Measurements from ENCODE around the gene USH1C. TPM values are rescaled to one million over a fixed set of nuclear protein-coding genes. Genes with fewer than 3 reads are reported as not detected.

The USH1C gene
- total RNA-seq, 1 experiment from 2014 or later: not detected

DNA sequence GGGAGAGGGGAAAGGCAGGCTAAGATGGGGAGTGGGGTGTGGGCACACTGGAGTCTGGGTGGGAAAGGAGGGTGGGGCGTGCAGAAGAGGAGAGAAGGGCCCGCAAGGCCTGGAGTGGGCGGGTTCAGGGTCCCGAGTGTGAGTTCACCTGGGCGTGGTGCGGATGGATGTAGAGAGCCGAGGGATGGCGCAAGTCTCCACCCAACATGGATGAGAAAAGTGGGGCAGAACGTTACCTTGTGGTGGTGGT lies 67.2 kb downstream of the USH1C start:
- no peak for DNase-seq (ENCODE audit: low read depth)

DNA sequence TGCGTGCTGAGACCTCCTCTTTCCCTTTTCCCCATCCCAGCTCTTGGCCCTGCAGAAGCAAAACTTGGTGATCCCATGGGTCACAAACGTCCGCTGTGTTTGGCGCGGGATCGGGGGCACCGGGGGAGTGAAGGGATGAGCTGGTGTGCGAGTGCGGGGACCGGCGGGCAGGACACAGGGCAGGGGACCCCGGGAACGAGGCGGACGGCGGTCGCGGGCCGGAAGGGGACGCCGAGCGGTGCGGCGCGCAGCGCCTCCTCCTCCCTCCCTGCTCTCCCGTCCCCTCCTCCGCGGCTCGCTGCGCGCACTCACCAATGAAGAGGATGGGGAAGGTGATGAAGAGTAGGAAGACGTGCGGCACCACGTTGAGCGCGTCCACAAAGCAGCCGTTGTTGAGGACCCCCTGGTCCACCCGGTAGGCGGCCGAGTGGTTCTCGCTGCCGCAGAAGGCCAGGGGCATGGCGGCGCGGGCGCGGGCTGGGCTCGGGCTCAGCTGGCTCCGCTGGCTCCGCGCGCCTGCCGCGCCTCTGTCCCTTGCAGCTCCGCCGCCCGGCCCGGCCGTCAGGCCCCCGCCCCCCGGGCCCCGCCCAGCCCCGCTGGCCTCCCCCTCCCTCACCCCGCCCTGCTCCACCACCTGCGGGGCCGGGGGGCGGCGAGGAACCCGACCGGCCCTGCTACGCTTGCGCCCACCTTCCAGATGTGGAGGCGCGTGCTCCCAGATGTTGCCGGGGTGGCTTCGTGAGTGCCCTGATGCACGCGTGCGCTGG lies 67.7 kb downstream of the USH1C start, which contains the start of gene ABCC8:
TSS of gene ABCC8 (minus strand) at position 529 of the 767 bp plus-strand sequence. CDS start at position 460, 69 bp downstream.
- no peak for DNase-seq (ENCODE audit: low read depth)

DNA sequence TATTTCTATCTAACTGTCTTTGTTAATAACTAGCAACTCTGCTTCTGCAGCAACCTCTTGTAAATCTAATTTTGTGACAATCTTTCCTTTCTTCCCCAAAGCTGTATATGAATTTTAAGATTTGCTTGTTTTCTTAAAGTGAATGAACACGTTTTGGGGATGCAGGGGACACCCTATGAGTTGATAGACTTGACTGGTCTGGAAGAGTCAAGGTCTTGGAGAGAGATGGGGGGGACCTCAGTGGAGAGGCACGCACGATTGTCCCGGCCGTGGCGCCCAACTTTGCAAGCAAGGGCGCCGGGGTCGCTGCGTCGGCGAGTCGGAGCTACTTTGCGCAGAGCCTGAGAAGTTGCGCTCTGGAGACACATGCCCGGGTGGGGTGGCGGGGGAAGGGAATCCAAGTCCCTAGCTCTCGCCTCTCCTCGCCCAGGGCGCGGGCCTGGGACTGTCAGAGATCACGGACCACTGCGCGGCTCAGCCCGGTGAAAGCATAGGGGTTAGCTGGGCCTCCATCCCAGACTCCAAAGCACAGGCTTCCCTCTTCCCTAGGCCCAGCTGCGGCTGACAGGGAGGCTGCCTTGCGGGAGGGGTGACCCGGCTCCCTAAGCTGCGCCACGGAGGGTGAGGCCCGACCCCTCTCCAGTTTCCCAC lies 68.4 kb downstream of the USH1C start:
- DNase-seq (ENCODE audit: low read depth): no peak

DNA sequence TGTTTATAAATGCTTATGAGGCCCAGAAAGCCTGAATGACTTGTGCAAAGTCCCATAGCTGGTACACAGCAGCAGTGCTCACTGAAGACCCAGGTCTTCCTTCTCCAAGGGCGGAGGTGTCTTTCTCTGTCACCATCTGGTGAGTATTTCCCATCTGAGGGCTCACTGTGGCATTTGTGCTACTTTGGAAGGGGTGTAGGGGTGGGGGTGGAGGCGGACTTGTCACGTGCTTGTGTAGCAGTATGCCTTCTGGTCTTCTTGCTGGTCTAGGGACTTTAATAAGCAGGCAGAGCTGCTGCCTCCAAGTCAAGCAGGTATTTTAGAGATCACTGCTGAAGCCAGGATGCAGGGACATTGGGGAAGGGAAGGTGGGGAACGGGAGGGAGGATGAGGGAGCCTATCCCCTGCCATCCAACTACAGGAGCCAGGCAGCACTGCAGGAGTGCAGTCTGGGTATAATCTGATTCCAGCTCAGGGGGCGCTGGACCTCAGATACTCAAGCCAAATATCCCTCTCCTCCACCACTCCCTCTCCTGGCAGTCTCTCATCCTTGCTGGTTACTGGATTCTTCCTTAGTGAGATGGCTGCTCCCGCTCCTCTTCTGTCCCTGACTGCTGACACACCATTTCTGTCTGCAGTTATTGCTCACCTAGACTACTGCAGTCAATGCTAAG lies 71.0 kb downstream of the USH1C start:
- DNase-seq (ENCODE audit: low read depth): peak; percentile 19

DNA sequence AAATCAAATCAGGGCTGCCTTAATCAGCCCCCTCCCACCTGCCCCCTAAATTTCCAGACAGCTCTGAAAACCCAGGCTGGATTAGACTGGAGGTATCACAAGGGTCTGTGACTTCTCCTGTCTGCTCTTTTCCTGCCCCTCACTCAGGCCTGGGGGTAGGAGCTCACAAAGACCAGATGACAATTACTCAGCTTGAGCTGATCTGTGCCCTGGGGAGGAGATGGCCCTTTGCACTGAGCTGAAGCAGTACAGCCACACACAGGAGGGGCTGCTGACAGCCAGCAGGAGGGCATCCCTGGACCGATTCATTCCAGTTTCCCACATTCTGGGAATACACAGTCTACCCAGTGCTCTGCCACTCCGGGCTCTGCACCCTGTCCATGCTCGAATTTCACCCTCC lies 71.7 kb downstream of the USH1C start:
- DNase-seq (ENCODE audit: low read depth): no peak

DNA sequence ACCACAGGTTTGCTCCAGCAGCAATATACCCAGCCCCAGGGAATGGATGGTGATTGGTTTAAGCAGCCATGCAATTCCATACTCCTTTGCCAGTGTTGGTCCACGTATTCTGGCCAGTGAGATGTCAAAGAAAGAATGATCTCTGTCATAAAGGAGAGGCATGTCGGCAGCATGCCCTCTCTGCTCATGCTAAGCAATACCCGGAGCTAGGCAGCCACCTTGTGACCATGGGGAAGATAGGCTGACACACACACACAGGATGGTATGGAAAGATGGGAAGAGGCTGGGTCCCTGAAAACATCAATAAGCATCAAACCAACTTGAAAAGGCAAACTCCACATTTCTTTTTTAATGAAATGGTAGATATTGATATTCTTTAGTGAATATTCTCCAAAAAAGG lies 72.7 kb downstream of the USH1C start:
- peak; percentile 1 for DNase-seq (ENCODE audit: low read depth)

DNA sequence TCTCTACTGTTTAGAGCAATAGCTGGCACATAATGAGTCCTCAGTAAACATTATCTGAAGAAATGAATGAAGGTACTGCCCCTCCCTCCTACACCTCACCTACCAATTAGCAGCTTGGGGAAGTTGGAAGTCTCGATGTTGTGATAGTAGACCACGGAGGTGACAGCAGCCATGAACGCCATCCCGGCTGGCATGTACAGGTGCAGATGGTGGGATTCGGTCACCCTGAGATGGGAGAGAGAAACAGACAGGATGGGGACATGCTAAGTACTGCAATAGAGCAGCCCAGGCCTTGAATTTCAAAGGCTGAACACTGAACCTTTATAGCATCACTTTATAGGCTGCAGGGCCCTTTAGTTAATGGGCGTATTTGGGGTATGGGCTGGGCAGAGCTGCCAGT lies 74.2 kb downstream of the USH1C start:
- no peak for DNase-seq (ENCODE audit: low read depth)

DNA sequence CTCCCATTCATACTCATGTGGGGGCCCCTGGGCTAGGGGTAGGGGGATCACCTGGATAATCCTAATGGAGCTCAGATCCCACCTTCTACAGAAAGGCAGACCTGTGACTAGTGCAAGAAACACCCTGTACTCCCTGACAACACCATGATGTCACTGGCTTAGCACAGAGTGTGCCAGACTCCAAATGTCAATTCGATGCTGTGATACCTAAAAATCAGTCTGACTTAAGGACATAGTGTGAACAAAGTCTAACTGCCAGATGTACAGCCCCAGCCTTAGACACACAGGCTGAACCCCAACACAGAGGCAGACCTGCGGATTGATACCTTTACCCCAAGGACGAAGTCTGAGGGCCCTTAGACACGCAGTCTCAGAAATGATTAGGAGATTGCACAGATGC lies 76.1 kb downstream of the USH1C start:
- DNase-seq (ENCODE audit: low read depth): no peak

DNA sequence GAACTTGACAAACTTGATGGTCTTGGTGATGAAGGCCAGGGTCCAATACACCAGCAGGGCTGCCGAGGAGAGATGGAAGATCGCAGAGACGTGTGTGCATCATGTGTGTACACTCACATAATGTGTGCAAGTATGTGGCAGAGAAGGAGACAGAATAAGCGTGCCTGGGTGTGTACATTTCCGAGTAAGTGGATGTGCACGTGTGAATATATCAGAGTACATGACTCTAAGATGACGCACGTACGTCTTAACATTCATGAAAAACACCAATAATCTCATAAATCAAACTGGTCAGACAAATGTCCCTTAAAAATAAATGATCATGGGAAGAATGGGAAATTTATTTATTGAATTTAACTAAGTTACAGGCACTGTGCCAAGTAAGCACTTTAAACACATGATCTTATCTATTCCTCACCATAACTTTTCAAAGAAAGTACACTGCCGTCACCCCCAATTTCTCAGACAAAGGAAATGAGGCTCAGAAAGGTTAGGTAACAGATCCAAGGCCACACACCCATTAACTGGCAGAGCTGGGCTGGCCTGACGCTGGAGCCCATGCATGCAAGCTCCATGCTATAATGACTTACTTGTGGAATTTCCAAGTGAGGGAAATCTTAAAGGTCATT lies 80.6 kb downstream of the USH1C start:
- no peak for DNase-seq (ENCODE audit: low read depth)

DNA sequence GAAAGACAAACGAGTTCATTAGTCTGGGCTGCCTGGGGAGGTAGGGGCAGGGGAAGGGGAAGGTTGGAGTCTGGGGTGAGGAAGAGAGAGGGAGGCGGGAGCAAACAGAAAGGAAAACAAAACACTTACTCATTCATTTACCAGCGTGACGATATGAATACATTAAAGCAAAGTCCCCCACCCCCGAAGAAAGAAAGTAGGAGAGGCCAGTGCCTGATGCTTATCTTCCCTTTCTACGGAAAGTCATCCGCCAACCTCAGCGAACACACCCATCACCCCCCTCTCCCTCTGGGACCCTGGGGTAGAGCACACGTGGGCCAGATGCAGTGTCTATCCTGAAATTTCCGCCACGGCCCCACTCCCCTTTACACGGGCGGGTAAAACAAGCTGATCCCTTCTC lies 81.3 kb downstream of the USH1C start:
- no peak for DNase-seq (ENCODE audit: low read depth)

DNA sequence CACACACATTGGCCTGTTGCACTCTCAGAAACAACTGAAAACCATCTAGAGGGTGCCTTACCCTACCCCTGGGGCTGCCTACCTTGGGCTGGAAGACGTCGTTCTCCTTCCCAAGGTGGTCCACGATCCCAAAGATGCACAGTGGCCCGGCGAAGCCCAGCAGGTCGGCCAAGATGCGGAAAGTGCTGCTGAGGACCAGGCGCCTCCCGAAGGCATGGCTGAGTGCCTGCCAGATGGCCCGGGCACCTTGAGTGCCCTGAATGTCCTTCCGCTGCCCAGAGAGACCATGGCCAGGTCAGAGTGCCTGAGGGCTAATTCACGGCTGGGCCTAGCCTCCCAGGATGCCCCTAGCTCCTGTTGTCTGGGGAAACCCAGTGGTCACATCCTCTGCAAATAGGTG lies 83.8 kb downstream of the USH1C start:
- no peak for DNase-seq (ENCODE audit: low read depth)

DNA sequence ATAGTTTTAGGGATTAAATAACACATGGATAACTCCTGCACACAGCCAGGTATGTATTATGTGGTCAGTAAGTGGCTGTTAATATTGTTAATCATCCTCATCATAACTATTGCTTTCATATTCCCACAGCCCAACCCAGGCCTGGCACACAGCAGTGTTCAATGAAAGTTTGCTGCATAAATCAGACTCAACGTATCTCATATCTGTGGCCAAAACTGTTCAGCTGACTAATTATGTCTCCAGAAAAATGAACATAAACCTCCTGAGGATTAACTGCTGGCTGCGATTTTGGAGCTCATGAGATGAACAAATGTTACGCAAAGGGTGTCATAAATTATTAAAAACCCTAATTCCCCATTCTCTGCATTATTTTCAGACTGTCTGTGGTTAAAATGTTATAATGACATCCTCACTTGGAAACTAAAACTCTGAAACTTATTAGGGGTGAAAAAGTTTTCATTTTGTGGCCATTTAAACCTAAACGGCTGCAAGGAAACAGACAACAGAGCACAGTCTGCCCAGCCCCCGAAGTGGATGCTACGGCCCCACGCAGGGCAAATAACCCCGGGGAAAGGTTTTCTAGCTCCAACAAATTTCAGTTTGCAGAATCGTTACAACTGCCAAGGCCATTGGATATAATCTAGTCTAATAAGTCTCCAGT lies 84.8 kb downstream of the USH1C start:
- no peak for DNase-seq (ENCODE audit: low read depth)

DNA sequence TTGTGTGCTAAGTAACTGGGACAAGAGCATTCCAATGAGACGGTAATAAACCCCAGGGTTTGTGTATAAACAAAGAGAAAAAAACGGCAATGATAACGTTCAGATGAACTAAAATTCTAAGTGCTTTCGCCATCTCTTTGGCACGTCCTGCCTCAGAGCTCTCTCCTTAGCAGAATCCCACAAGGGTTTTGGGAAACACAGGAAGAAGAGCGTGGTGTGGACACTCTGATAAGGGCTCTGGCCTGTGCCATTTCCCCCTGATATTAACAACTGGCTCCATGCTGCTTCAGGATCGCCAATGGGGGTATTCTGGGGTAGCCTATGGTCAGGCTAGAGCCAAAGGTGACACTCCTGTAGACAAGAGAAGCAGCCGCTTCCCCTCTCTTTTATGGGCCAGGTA lies 85.9 kb downstream of the USH1C start:
- DNase-seq (ENCODE audit: low read depth): no peak

DNA sequence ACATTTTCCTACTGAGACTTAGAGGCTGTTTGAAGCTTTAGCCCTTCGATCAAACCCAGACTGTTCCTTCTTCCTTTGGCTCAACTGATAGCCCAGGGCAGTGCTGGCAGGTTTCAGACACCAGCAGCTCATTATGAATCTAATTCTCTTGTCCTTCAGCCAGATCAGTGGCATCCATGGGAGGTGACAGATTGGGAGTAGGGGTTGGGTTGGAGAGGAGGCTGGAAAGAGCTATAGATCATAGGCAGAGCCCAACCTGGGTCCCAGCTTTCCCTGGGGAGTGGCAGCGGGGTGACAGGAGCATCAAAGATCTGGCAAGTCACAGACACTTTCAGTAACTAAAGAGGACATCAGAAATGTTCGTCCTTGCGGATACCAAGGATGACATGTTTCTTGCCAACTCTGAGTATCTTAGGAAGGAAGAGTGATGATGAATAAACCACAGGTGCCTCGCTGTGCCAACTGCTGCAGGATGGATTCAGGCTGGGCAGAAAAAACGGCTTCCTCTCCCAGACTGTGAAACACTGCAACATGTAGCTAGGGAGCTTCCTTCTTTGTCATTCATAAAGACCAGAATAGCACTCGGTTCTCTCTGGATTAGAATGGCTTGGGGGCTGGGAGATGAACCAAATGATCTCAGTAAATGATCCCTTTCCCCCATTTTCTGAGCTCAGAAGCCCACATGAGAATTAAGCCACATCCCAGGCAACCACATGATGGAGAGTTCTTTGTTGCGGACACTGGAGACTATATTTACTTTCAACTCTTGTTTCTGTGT lies 86.6 kb downstream of the USH1C start:
- DNase-seq (ENCODE audit: low read depth): no peak

DNA sequence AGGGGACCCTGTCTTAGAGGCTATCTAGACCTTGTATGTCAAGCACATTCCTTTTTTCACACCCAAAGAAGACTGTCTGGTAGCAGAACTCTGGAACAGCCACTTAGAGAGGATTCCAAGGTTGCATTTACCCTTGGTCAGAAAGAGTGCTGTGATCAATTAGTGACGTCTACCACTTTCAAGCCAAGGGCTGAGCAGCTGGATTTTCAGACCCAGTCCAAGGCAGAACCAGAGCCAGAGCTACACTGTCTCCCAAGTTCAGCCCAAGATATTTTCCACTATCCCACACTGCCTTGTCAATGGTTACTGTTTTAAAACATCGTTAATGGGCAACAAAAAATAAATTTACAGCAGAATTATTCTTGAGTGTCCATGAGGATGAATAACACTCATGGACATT lies 91.5 kb downstream of the USH1C start:
- DNase-seq (ENCODE audit: low read depth): no peak

DNA sequence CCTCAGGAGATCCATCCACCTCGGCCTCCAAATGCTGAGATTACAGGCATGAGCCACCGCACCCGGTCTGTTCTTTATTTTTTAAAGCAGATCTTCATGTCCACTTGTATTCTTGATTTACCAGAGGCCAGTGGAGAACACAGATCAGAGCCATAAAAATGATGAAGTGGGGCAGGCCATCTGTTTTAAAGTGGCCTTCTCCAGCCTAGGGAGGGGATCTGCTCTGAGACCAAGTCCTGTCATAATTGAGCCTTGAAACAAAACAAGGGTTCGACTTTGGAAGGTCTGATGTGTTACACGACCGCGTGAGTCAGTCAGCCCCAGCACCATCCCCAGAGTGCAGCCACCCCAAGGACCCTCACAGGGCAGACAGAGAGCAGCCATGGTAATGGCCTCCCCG lies 95.1 kb downstream of the USH1C start:
- no peak for DNase-seq (ENCODE audit: low read depth)

DNA sequence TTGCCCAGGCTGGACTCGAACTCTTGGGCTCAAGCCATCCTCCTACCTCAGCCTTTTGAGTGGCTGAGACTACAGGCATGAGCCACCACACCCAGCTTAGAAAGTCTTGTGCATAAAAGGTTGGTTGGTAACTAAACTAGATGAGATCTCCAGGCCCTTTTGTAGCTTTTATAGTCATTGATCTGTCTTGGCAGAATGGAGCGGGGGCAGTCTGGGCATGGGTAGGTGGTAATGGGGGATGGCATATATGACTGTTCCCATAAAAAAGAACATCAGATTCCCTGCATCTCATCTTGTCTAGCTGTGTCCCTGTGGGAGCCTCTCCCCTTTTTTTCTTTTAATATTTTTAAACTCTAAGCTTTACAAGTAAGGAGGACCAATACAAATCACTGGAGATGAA lies 97.7 kb downstream of the USH1C start:
- no peak for DNase-seq (ENCODE audit: low read depth)

DNA sequence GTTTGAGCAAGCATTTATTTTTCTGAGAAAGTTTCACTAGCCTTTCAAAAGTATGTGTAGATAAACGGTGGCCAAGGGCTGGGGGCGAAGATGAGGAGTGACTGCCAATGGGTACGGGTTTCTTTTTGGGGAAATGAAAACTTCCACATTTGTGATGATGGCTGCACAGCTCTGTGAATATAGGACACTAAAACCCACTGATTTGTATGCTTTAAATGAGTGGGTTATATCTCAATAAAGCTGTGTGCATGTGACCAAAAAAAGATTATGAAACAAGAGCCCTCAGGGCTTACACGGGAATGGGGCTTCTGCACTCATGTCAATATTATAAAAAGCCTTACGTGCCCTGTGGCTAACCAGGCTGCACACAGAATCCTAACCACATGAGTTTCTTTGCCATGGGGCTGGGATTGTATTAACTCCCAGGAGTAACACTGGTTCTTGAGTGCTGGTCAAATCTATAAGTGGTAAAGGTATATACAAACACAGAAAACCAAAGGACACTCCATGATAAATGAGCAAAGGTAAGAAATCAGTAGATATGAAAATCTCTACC lies 98.9 kb downstream of the USH1C start:
- no peak for DNase-seq (ENCODE audit: low read depth)

DNA sequence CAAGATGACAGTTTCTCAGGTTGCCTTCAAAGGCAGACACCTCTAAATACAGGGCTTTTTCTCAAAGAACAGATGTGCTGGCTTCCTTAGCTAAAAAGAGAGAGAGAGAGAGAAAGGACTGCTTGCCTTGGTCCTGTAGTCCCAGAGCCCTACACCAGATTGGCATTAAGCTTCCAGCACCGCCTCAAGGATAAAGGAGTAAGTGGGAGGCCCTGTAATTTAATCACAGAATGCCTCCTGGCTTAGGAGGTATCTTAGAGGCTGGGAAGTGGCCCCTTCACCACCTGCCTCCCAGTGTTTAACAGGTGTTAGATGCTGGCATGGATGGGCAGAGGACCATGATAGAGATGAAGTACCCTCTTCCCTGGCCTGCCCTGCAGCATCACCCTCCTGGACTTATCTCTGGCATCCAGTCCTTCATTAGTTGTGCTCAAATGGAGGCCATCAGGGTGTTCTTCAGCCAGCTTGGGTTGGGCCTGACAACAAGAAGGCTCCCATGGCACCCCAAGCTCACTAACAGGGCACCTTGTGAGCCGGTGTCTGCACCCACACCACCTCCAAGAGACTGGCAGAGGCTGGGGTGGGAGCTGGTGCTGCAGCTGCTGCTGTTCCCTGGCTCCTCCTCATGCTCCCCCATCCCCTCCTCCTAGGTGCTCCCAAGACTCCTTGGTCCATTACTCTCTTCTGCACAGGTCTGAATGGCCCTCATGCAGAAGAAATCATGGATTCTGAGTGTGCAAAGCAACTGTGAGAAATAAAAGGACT lies 100.1 kb downstream of the USH1C start:
- no peak for DNase-seq (ENCODE audit: low read depth)
